Fibroblast of lung (primary cell): ENCODE data around the gene MAGEB3. TPM values are rescaled to one million over a fixed set of nuclear protein-coding genes. Genes with fewer than 3 reads are reported as not detected.
A peak's percentile ranks its signal among the peaks of the same experiment; 100 is the strongest.

ENCODE experiments used
- DNase-seq, 2 donors: peaks; one replicate each; pipeline versions ENCODE4 v3.0.0 to v3.0.0-alpha.2; 2010; ENCODE audit warnings: low read depth in 2 of 2
- H2AFZ ChIP-seq: 2 replicates; pipeline ENCODE4 v1.5.1; 2012; ENCODE audit warnings: low read length, control low read depth, inconsistent platforms
- H3K27ac ChIP-seq: 2 replicates; pipeline ENCODE4 v1.5.1; 2011; ENCODE audit warnings: low read length, control low read depth; ENCODE audit not compliant: insufficient read depth
- H3K27me3 ChIP-seq: 2 replicates; pipeline ENCODE4 v1.5.1; 2011; ENCODE audit warnings: mild to moderate bottlenecking, low read length; ENCODE audit not compliant: control insufficient read depth, insufficient read depth
- H3K36me3 ChIP-seq: 2 replicates; pipeline ENCODE4 v1.5.1; 2011; ENCODE audit warnings: low read length; ENCODE audit not compliant: control insufficient read depth, insufficient read depth
- H3K4me1 ChIP-seq: 2 replicates; pipeline ENCODE4 v1.5.1; 2011; ENCODE audit warnings: low read length; ENCODE audit not compliant: control insufficient read depth, insufficient read depth; ENCODE audit errors: extremely low read depth
- H3K4me2 ChIP-seq: 2 replicates; pipeline ENCODE4 v1.5.1; 2011; ENCODE audit warnings: low read length, control low read depth; ENCODE audit not compliant: insufficient read depth; ENCODE audit errors: extremely low read depth
- H3K4me3 ChIP-seq, 4 experiments: fragments of 200-600 bp in 1 of 4; sonication (generic) in 1 of 4; replicated peaks in 1 of 4; 2 replicates each; pipeline ENCODE4 v1.5.1; 2011 to 2016; ENCODE audit warnings: low read length in 4 of 4, low read depth in 3 of 4, mild to moderate bottlenecking in 3 of 4, control low read depth in 2 of 4, inconsistent platforms in 1 of 4, mixed read lengths in 1 of 4; ENCODE audit not compliant: insufficient read depth in 1 of 4; ENCODE audit errors: control extremely low read depth in 1 of 4
- H3K79me2 ChIP-seq: 2 replicates; pipeline ENCODE4 v1.5.1; 2012; ENCODE audit warnings: mild to moderate bottlenecking, low read length, inconsistent platforms; ENCODE audit not compliant: control insufficient read depth, insufficient read depth
- H3K9ac ChIP-seq: 2 replicates; pipeline ENCODE4 v1.5.1; 2011; ENCODE audit warnings: mild to moderate bottlenecking, low read length, control low read depth; ENCODE audit not compliant: insufficient read depth
- H3K9me3 ChIP-seq: 2 replicates; pipeline ENCODE4 v1.5.1; 2012; ENCODE audit warnings: low read depth, low read length; ENCODE audit not compliant: control insufficient read depth, insufficient read depth
- H4K20me1 ChIP-seq: 2 replicates; pipeline ENCODE4 v1.5.1; 2011; ENCODE audit warnings: low read length; ENCODE audit not compliant: control insufficient read depth, insufficient read depth; ENCODE audit errors: extremely low read depth
- EZH2 ChIP-seq: IDR thresholded peaks from 2 replicates; pipeline ENCODE4 v1.5.1; 2012; ENCODE audit warnings: low read length, control low read depth, mild to moderate bottlenecking; ENCODE audit errors: missing control alignments
- polyA minus RNA-seq: library from RNA; depleted of rRNA, polyadenylated mRNA; stranded (reverse); fragments of >200 nt; gene quantifications from 2 replicates; pipeline ENCODE4 v1.2.3, GENCODE V29; 2011; ENCODE audit warnings: low replicate concordance
- polyA plus RNA-seq, 2 donors: library from polyadenylated mRNA; depleted of rRNA in 1 of 2; stranded (reverse) in 1 of 2; unstranded in 1 of 2; fragments of >200 nt; gene quantifications; 2 replicates each; pipeline ENCODE4 v1.2.1, GENCODE V29; 2011 to 2012; ENCODE audit warnings: missing spikeins in 1 of 2
- total RNA-seq: library from RNA; depleted of rRNA; stranded (reverse); fragments of >200 nt; gene quantifications from 2 replicates; pipeline ENCODE4 v1.2.1, GENCODE V29; 2014
- TF ChIP-seq, protein P1 (sequence below), 2 donors: IDR thresholded peaks in 1 of 2; conservative IDR thresholded peaks in 1 of 2; 1 replicate in 1 of 2; 2 replicates in 1 of 2; pipeline ENCODE4 v1.5.1; 2011 to 2012; ENCODE audit warnings: low read length in 2 of 2, control low read depth in 1 of 2, inconsistent platforms in 1 of 2, low read depth in 1 of 2, mild to moderate bottlenecking in 1 of 2

The MAGEB3 gene
- not detected in 2 replicates for total RNA-seq
- not detected in 2 replicates for polyA plus RNA-seq
- polyA plus RNA-seq (2012): not detected in 2 replicates
- not detected in 2 replicates for polyA minus RNA-seq

DNA sequence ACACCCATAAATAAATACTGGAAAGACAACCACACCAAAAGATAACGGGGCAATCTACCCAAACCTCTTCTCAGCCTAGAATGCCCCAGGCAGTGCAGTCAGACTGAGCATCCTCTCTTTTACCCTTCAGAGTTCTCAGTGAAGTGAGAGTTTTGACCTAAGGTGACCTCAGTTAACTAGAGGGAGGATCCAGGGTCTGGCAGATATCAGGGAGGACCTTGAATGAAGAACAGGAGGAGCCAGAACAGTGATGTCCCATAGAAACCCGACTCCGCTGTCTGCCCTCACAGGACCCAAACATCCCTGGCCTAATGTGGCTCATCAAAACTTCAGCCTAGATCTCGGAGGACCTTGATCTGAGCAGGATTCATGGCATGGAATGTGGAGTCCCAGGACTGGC lies at the start of gene MAGEB3:
MAGEB3 (plus strand) TSS at position 263 of the 400 bp plus-strand sequence. CDS start 5,268 bp downstream, outside the sequence.
- Histone ChIP-seq H3K4me2 (no peak within 1 kb of the TSS), H2AFZ (no peak within 1 kb of the TSS)

GRCh38 chrX:30181353-30181752 lies 49.1 kb upstream of the MAGEB3 start:
- Histone ChIP-seq H3K9ac (no peak overlapping the region), H2AFZ (no peak overlapping the region), H3K4me1 (no peaks in the 10 kb centered on the region), H3K36me3 (no peaks in the 10 kb centered on the region), H3K9me3 (no peaks in the 10 kb centered on the region), H3K79me2 (no peaks in the 10 kb centered on the region), H3K27ac (no peak overlapping the region), H3K27me3 (no peaks in the 10 kb centered on the region), H4K20me1 (no peaks in the 10 kb centered on the region), H3K4me2 (no peak overlapping the region), H3K4me3 (no peak overlapping the region)
- no peak for TF ChIP-seq EZH2
- TF ChIP-seq, protein P1, sequence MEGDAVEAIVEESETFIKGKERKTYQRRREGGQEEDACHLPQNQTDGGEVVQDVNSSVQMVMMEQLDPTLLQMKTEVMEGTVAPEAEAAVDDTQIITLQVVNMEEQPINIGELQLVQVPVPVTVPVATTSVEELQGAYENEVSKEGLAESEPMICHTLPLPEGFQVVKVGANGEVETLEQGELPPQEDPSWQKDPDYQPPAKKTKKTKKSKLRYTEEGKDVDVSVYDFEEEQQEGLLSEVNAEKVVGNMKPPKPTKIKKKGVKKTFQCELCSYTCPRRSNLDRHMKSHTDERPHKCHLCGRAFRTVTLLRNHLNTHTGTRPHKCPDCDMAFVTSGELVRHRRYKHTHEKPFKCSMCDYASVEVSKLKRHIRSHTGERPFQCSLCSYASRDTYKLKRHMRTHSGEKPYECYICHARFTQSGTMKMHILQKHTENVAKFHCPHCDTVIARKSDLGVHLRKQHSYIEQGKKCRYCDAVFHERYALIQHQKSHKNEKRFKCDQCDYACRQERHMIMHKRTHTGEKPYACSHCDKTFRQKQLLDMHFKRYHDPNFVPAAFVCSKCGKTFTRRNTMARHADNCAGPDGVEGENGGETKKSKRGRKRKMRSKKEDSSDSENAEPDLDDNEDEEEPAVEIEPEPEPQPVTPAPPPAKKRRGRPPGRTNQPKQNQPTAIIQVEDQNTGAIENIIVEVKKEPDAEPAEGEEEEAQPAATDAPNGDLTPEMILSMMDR (conservative IDR thresholded peaks at IDR 0.05 in 1 of 2, IDR thresholded peaks at IDR 0.05 in 1 of 2; ENCODE audit: low read depth in 1 of 2, low read length in 2 of 2): no peak
- no peak for DNase-seq

More for the DNA sequence above, at the start of gene MAGEB3:
- H3K9me3 ChIP-seq: no peaks in the 10 kb centered on the region
- no peaks in the 10 kb centered on the region for H3K4me1 ChIP-seq
- no peak for DNase-seq
- no peak within 1 kb of the TSS for H3K4me3 ChIP-seq
- TF ChIP-seq, protein P1 (conservative IDR thresholded peaks at IDR 0.05 in 1 of 2, IDR thresholded peaks at IDR 0.05 in 1 of 2; ENCODE audit: low read depth in 1 of 2, low read length in 2 of 2): no peak
- TF ChIP-seq EZH2: no peak
- no peaks in the 10 kb centered on the region for H3K27me3 ChIP-seq
- H4K20me1 ChIP-seq: no peaks in the 10 kb centered on the region
- H3K36me3 ChIP-seq: no peaks in the 10 kb centered on the region
- no peak within 1 kb of the TSS for H3K9ac ChIP-seq
- no peak within 1 kb of the TSS for H3K27ac ChIP-seq
- H3K79me2 ChIP-seq: no peaks in the 10 kb centered on the region

DNA sequence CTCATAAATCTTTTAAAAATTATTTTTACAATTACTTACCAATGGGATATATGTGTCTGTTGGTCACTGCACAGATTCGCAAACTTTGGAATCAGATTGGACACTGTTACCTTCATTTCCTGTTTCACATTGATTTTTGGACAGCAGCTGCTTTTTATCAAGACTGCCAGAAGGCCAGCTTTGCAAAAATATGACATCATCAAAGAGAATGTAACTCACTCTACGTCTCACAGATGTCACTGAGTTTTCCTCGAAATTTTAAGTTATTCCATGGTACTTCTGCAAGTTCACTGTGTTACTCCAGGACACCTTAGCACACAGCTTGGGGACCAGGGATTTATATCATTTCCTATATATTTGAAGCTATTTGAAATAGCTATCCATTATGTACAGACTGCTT lies 46.9 kb upstream of the MAGEB3 start:
- H3K4me3 ChIP-seq: no peak overlapping the region

More for the DNA sequence above, 46.9 kb upstream of the MAGEB3 start:
- Histone ChIP-seq H2AFZ (no peak overlapping the region), H3K79me2 (no peaks in the 10 kb centered on the region), H3K4me1 (no peaks in the 10 kb centered on the region), H3K27me3 (no peaks in the 10 kb centered on the region), H4K20me1 (no peaks in the 10 kb centered on the region), H3K9me3 (no peaks in the 10 kb centered on the region), H3K36me3 (no peaks in the 10 kb centered on the region), H3K4me2 (no peak overlapping the region), H3K27ac (no peak overlapping the region), H3K9ac (no peak overlapping the region)
- peak in 1 of 2 donors; percentile 9 for DNase-seq
- TF ChIP-seq, protein P1 (conservative IDR thresholded peaks at IDR 0.05 in 1 of 2, IDR thresholded peaks at IDR 0.05 in 1 of 2; ENCODE audit: low read depth in 1 of 2, low read length in 2 of 2): no peak
